RWPE2 (cell line): ENCODE measurements around the gene EPX.

Experiments used
- ATAC-seq: fragments of 200-7000 bp; cut with Tn5 transposase; 3 replicates; pipeline ENCODE4 v1.9.1; 2021; ENCODE audit warnings: low read depth
- DNase-seq: peaks from one replicate; pipeline ENCODE4 v3.0.0-alpha.2; 2020; ENCODE audit warnings: low spot score
- H3K27ac ChIP-seq: fragments of 450-650 bp; 2 replicates; pipeline ENCODE4 v1.5.1; 2017; ENCODE audit warnings: mild to moderate bottlenecking; ENCODE audit not compliant: poor library complexity, severe bottlenecking
- H3K27me3 ChIP-seq: fragments of 250-450 bp; sonication (Bioruptor Pico); 2 replicates; pipeline ENCODE4 v1.5.1; 2021; ENCODE audit warnings: mild to moderate bottlenecking, moderate library complexity; ENCODE audit not compliant: insufficient read depth, poor library complexity, severe bottlenecking
- H3K36me3 ChIP-seq: fragments of 250-450 bp; sonication (Bioruptor Pico); 2 replicates; pipeline ENCODE4 v1.5.1; 2020; ENCODE audit warnings: low read depth, mild to moderate bottlenecking, moderate library complexity
- H3K4me1 ChIP-seq: fragments of 250-450 bp; sonication (Bioruptor Pico); 2 replicates; pipeline ENCODE4 v1.5.1; 2021; ENCODE audit warnings: mild to moderate bottlenecking, moderate library complexity; ENCODE audit not compliant: insufficient read depth, poor library complexity, severe bottlenecking
- H3K4me3 ChIP-seq: fragments of 250-450 bp; sonication (Bioruptor Pico); 2 replicates; pipeline ENCODE4 v1.5.1; 2021; ENCODE audit warnings: mild to moderate bottlenecking, moderate library complexity; ENCODE audit not compliant: severe bottlenecking
- H3K9me3 ChIP-seq: fragments of 250-450 bp; sonication (Bioruptor Pico); 2 replicates; pipeline ENCODE4 v1.5.1; 2021; ENCODE audit warnings: mild to moderate bottlenecking, moderate library complexity; ENCODE audit not compliant: severe bottlenecking
- CTCF ChIP-seq: fragments of 450-650 bp; IDR thresholded peaks from one replicate; pipeline ENCODE4 v1.5.1; 2017; ENCODE audit warnings: mild to moderate bottlenecking, moderate library complexity; ENCODE audit not compliant: poor library complexity, severe bottlenecking

The EPX gene

GRCh38 chr17:58252141-58252540, 59.6 kb downstream of the EPX start:
- peaks cover 10% of the 10 kb centered on the region for H3K27me3 ChIP-seq
- TF ChIP-seq CTCF: no peak
- H3K4me1 ChIP-seq: no peaks in the 10 kb centered on the region
- no peak for DNase-seq
- no peak overlapping the region for H3K27ac ChIP-seq
- no peaks in the 10 kb centered on the region for H3K9me3 ChIP-seq
- H3K36me3 ChIP-seq: no peaks in the 10 kb centered on the region
- H3K4me3 ChIP-seq: no peak overlapping the region
- ATAC-seq: no peak

GRCh38 chr17:58253082-58253481, 60.6 kb downstream of the EPX start:
- ATAC-seq: no peak
- Histone ChIP-seq H3K4me1 (no peaks in the 10 kb centered on the region), H3K4me3 (no peak overlapping the region), H3K9me3 (no peaks in the 10 kb centered on the region), H3K27me3 (peaks cover 13% of the 10 kb centered on the region), H3K27ac (no peak overlapping the region), H3K36me3 (no peaks in the 10 kb centered on the region)
- no peak for TF ChIP-seq CTCF
- no peak for DNase-seq
